HG03039 (cell line): ENCODE measurements around the gene WWOX.

Experiments
- ATAC-seq: cut with Tn5 transposase; IDR thresholded peaks from one replicate; pipeline ENCODE4 v1.9.1; 2021; ENCODE audit warnings: mild to moderate bottlenecking, moderate library complexity; ENCODE audit not compliant: unreplicated experiment

Gene WWOX

GRCh38 chr16:78697426-78697825 lies 598.0 kb downstream of the WWOX start:
- no peak for ATAC-seq

- no peak for ATAC-seq
These were observed 604.5 kb downstream of the WWOX start for GRCh38 chr16:78703936-78704335.

- no peak for ATAC-seq
These were observed 605.0 kb downstream of the WWOX start for GRCh38 chr16:78704416-78704815.

- no peak for ATAC-seq
These were observed 606.2 kb downstream of the WWOX start for GRCh38 chr16:78705694-78706093.

- no peak for ATAC-seq
These were observed 607.2 kb downstream of the WWOX start for GRCh38 chr16:78706637-78707036.

GRCh38 chr16:78709137-78709884 lies 609.9 kb downstream of the WWOX start:
- no peak for ATAC-seq

- ATAC-seq, result no peak
These were observed 615.7 kb downstream of the WWOX start for GRCh38 chr16:78715106-78715505.

- no peak for ATAC-seq
These were observed 616.2 kb downstream of the WWOX start for GRCh38 chr16:78715673-78716072.

- no peak for ATAC-seq
These were observed 618.7 kb downstream of the WWOX start for GRCh38 chr16:78718141-78718540.

GRCh38 chr16:78720416-78720815 lies 621.0 kb downstream of the WWOX start:
- ATAC-seq, result no peak

- ATAC-seq, result no peak
These were observed 628.1 kb downstream of the WWOX start for GRCh38 chr16:78727536-78727935.

- no peak for ATAC-seq
These were observed 630.2 kb downstream of the WWOX start for GRCh38 chr16:78729687-78730086.

GRCh38 chr16:78731785-78732184 lies 632.3 kb downstream of the WWOX start:
- no peak for ATAC-seq

- ATAC-seq, result no peak
These were observed 633.2 kb downstream of the WWOX start for GRCh38 chr16:78732696-78733095.

GRCh38 chr16:78735337-78735736 lies 635.9 kb downstream of the WWOX start:
- ATAC-seq, result no peak

- no peak for ATAC-seq
These were observed 638.2 kb downstream of the WWOX start for GRCh38 chr16:78737630-78738029.

GRCh38 chr16:78738557-78738956 lies 639.1 kb downstream of the WWOX start:
- no peak for ATAC-seq

- ATAC-seq, result no peak
These were observed 640.8 kb downstream of the WWOX start for GRCh38 chr16:78740269-78740668.

- ATAC-seq, result peak; percentile 88
These were observed 643.2 kb downstream of the WWOX start for GRCh38 chr16:78742501-78743283.

- no peak for ATAC-seq
These were observed 644.1 kb downstream of the WWOX start for GRCh38 chr16:78743556-78743955.

GRCh38 chr16:78744099-78744498 lies 644.6 kb downstream of the WWOX start:
- ATAC-seq, result no peak

GRCh38 chr16:78744796-78745107 lies 645.3 kb downstream of the WWOX start:
- ATAC-seq, result no peak
